IMR-90 (cell line): Measurements from ENCODE around the gene KIF5C. TPM values are rescaled to one million over a fixed set of nuclear protein-coding genes. Genes with fewer than 3 reads are reported as not detected.

Experiments
- ATAC-seq: fragments of 200-7000 bp; cut with Tn5 transposase; 2 replicates; pipeline ENCODE4 v1.9.1; 2020; ENCODE audit warnings: low read depth, mild to moderate bottlenecking, moderate library complexity
- BruUV-seq: library from RNA; stranded (reverse); fragments of 400-500 nt; replicated peaks from 2 replicates; lab custom pipeline; 2021; lab: Mats Ljungman, UMichigan
- CTCF ChIA-PET: fragments of 300-600 bp; formaldehyde crosslinking; extraction: SDS; loops from one replicate; lab custom pipeline; 2021; ENCODE audit warnings: antibody characterized with exemption; lab: Yijun Ruan, JAX
- POLR2A ChIA-PET: fragments of 300-600 bp; sonication (Branson Sonifier 250); formaldehyde crosslinking; loops from one replicate; lab custom pipeline; 2022; ENCODE audit warnings: antibody characterized with exemption; ENCODE audit not compliant: unreplicated experiment; lab: Charles Lee
- DNase-seq: peaks from one replicate; pipeline ENCODE4 v3.0.0; 2013
- H2AFZ ChIP-seq: replicated peaks from 2 replicates; pipeline ENCODE3; 2013; ENCODE audit warnings: low read length, mild to moderate bottlenecking; ENCODE audit not compliant: poor library complexity
- H2AK5ac ChIP-seq: 2 replicates; pipeline ENCODE4 v1.6.1; 2013; ENCODE audit warnings: low read depth, low read length, inconsistent platforms
- H2AK9ac ChIP-seq: replicated peaks from 2 replicates; pipeline ENCODE3; 2013; ENCODE audit warnings: mild to moderate bottlenecking, low read depth, low read length, moderate library complexity; ENCODE audit not compliant: poor library complexity
- H2BK120ac ChIP-seq: 2 replicates; pipeline ENCODE4 v1.6.1; 2013; ENCODE audit warnings: low read depth, low read length, inconsistent platforms
- H2BK15ac ChIP-seq: 3 replicates; pipeline ENCODE4 v1.6.1; 2013; ENCODE audit warnings: low read depth, low read length, inconsistent platforms
- H2BK20ac ChIP-seq: 2 replicates; pipeline ENCODE4 v1.6.1; 2013; ENCODE audit warnings: low read depth, mild to moderate bottlenecking, inconsistent platforms, low read length, moderate library complexity
- H2BK5ac ChIP-seq: 2 replicates; pipeline ENCODE4 v1.6.1; 2013; ENCODE audit warnings: mild to moderate bottlenecking, low read depth, low read length, inconsistent platforms; ENCODE audit not compliant: poor library complexity, severe bottlenecking
- H3K14ac ChIP-seq: replicated peaks from 2 replicates; pipeline ENCODE4 v1.6.1; 2013; ENCODE audit warnings: low read depth, low read length, inconsistent platforms
- H3K18ac ChIP-seq: 2 replicates; pipeline ENCODE4 v1.6.1; 2013; ENCODE audit warnings: low read depth, low read length, control low read depth
- H3K23ac ChIP-seq: 2 replicates; pipeline ENCODE4 v1.6.1; 2013; ENCODE audit warnings: low read depth, low read length, inconsistent platforms
- H3K27ac ChIP-seq: 2 replicates; pipeline ENCODE4 v1.5.1; 2013; ENCODE audit warnings: mild to moderate bottlenecking, control low read depth, low read length; ENCODE audit not compliant: insufficient read depth
- H3K27me3 ChIP-seq: 2 replicates; pipeline ENCODE4 v1.6.1; 2013; ENCODE audit warnings: low read length; ENCODE audit not compliant: control insufficient read depth, insufficient read depth
- H3K36me3 ChIP-seq: 2 replicates; pipeline ENCODE4 v1.6.1; 2013; ENCODE audit warnings: low read length, mixed read lengths; ENCODE audit not compliant: control insufficient read depth, insufficient read depth
- H3K4ac ChIP-seq: 2 replicates; pipeline ENCODE4 v1.6.1; 2013; ENCODE audit warnings: low read depth, low read length, inconsistent platforms
- H3K4me1 ChIP-seq: 2 replicates; pipeline ENCODE4 v1.6.1; 2013; ENCODE audit warnings: low read length, mixed read lengths; ENCODE audit not compliant: control insufficient read depth, insufficient read depth
- H3K4me2 ChIP-seq: 2 replicates; pipeline ENCODE4 v1.6.1; 2013; ENCODE audit warnings: low read depth, mild to moderate bottlenecking, control low read depth, low read length, moderate library complexity
- H3K4me3 ChIP-seq: 2 replicates; pipeline ENCODE4 v1.5.1; 2013; ENCODE audit warnings: low read depth, mild to moderate bottlenecking, control low read depth, low read length, moderate library complexity; ENCODE audit not compliant: insufficient read depth
- H3K56ac ChIP-seq: 2 replicates; pipeline ENCODE4 v1.6.1; 2013; ENCODE audit warnings: low read length, inconsistent platforms; ENCODE audit not compliant: insufficient read depth; ENCODE audit errors: extremely low read depth
- H3K79me1 ChIP-seq, 2 experiments: 2 replicates each; pipeline ENCODE4 v1.6.1; 2013; ENCODE audit warnings: low read length in 2 of 2, inconsistent platforms in 1 of 2, low read depth in 1 of 2
- H3K9ac ChIP-seq: 2 replicates; pipeline ENCODE4 v1.6.1; 2013; ENCODE audit warnings: low read depth, low read length, control low read depth
- H3K9me1 ChIP-seq: 2 replicates; pipeline ENCODE4 v1.6.1; 2013; ENCODE audit warnings: low read length, inconsistent platforms; ENCODE audit not compliant: insufficient read depth
- H3K9me3 ChIP-seq: 2 replicates; pipeline ENCODE4 v1.6.1; 2013; ENCODE audit warnings: low read length; ENCODE audit not compliant: control insufficient read depth, insufficient read depth
- H4K20me1 ChIP-seq: 2 replicates; pipeline ENCODE4 v1.6.1; 2013; ENCODE audit warnings: low read length, inconsistent platforms; ENCODE audit not compliant: insufficient read depth
- H4K5ac ChIP-seq: 2 replicates; pipeline ENCODE4 v1.6.1; 2013; ENCODE audit warnings: mild to moderate bottlenecking, low read depth, low read length, control low read depth
- H4K8ac ChIP-seq, 2 experiments: 2 replicates each; pipeline ENCODE4 v1.6.1; 2013; ENCODE audit warnings: low read depth in 2 of 2, low read length in 2 of 2, control low read depth in 1 of 2, inconsistent platforms in 1 of 2
- H4K91ac ChIP-seq: 2 replicates; pipeline ENCODE4 v1.6.1; 2013; ENCODE audit warnings: low read depth, low read length, inconsistent platforms; ENCODE audit not compliant: insufficient read depth
- FOS ChIP-seq: fragments of 150-350 bp; IDR thresholded peaks from 2 replicates; pipeline ENCODE4 v1.6.1; 2016; ENCODE audit warnings: low read depth, low read length
- MAZ ChIP-seq: IDR thresholded peaks from 2 replicates; pipeline ENCODE4 v1.6.1; 2012; ENCODE audit warnings: low read depth, mild to moderate bottlenecking, low read length, improper control_type of control experiment, moderate library complexity, borderline replicate concordance
- POLR2A ChIP-seq: IDR thresholded peaks from 2 replicates; pipeline ENCODE4 v1.6.1; 2012; ENCODE audit warnings: mild to moderate bottlenecking, low read depth, low read length
- RFX5 ChIP-seq: IDR thresholded peaks from 2 replicates; pipeline ENCODE4 v1.8.0; 2012; ENCODE audit warnings: low read depth, mild to moderate bottlenecking, low read length, moderate library complexity
- WGBS, 2 experiments: methylation state at CpG; one replicate each; pipeline versions ENCODE4 v1.1.5 to v1.1.7; 2013; ENCODE audit warnings: missing lambda C conversion rate in 2 of 2; ENCODE audit not compliant: insufficient read length in 1 of 2; ENCODE audit errors: extremely low coverage in 2 of 2; 5-methylcytosine and 5-hydroxymethylcytosine counted together
- dilution Hi-C: fragments of 300-500 bp; cut with HindIII; formaldehyde crosslinking; loops from one replicate; pipeline ENCODE4 v1.14.3; 2018; ENCODE audit warnings: low sequenced_read_pairs; ENCODE audit not compliant: unreplicated experiment
- in situ Hi-C: fragments of 300-500 bp; cut with MboI; formaldehyde crosslinking; loops from 3 replicates; pipeline ENCODE4 v1.14.3; 2019; ENCODE audit warnings: low sequenced_read_pairs, inconsistent platforms, mixed read lengths
- intact Hi-C: fragments of 100-400 bp; cut with micrococcal nuclease; formaldehyde crosslinking; loops from 2 replicates; pipeline ENCODE4 v1.10.0; 2022
- polyA plus RNA-seq, 3 experiments: library from polyadenylated mRNA; depleted of rRNA; stranded (reverse); fragments of >200 nt; gene quantifications; 2 replicates each; pipeline ENCODE4 v1.2.3, GENCODE V29; 2012; ENCODE audit warnings: low replicate concordance in 1 of 3
- total RNA-seq: library from RNA; depleted of rRNA; stranded (reverse); fragments of >200 nt; gene quantifications from 2 replicates; pipeline ENCODE4 v1.2.3, GENCODE V29; 2012
- TF ChIP-seq, protein P1 (sequence below): conservative IDR thresholded peaks from 2 replicates; pipeline ENCODE4 v1.5.1; 2012; ENCODE audit warnings: mild to moderate bottlenecking, low read depth, low read length, improper control_type of control experiment

KIF5C gene
- total and polyA plus RNA-seq, 2 of the 4 experiments (the other 2 are of a cell fraction): 0.10 to 0.18 TPM

DNA sequence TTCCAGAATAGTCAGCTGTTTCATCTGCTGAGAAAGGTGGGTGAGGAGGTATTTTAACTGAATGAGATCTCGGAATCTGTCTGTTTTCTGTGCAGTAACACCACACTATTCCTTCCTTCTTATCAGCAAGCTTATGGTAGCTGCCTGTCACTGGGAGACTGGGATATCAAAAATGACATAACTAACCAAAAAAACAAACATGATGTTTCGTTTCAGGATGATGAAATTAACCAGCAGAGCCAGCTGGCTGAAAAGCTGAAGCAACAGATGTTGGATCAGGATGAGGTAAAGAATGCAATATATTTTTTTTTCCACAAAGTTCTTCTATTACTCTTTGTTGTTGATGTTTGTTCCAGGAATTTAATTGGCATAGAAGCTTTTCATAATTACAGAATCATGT lies 103.7 kb downstream of the KIF5C start:
- Histone ChIP-seq H3K56ac (no peak overlapping the region), H4K5ac (no peak overlapping the region), H2AK5ac (no peak overlapping the region), H2BK20ac (no peak overlapping the region), H2BK120ac (no peak overlapping the region), H4K91ac (no peak overlapping the region), H3K14ac (no peak overlapping the region), H3K36me3 (no peaks in the 10 kb centered on the region), H2AK9ac (no peak overlapping the region), H2BK5ac (no peak overlapping the region), H4K8ac (no peak overlapping the region), H3K4me2 (no peak overlapping the region), H3K18ac (no peak overlapping the region), H3K27ac (no peak overlapping the region), H3K4me1 (no peaks in the 10 kb centered on the region), H4K20me1 (no peaks in the 10 kb centered on the region), H2AFZ (no peak overlapping the region), H3K23ac (no peak overlapping the region), H3K4me3 (no peak overlapping the region), H3K9me3 (no peaks in the 10 kb centered on the region), H3K27me3 (no peaks in the 10 kb centered on the region; the same call in 1 of the 2 replicates), H2BK15ac (no peak overlapping the region), H3K4ac (no peak overlapping the region), H3K9me1 (no peaks in the 10 kb centered on the region), H3K79me1 (no peaks in the 10 kb centered on the region), H3K9ac (no peak overlapping the region)
- no CpG with 5 or more reads among the region's 2 CpGs for WGBS, 2 experiments
- ChIA-PET POLR2A (no interaction called here), CTCF (interaction anchor here (0.7 to 1.0 kb wide), 2 partner anchors 12 to 346 kb away, joined by 3 read pairs; no protein-coding TSS in a partner anchor)
- intact Hi-C loops (no loop called here), in situ Hi-C loops (loop anchor here (25.0 kb wide), 1 partner anchor 991 kb away; no protein-coding TSS in a partner anchor), dilution Hi-C loops (no loop called here)
- DNase-seq: no peak
- no TSS peak for BruUV-seq
- TF ChIP-seq MAZ (no peak), POLR2A (no peak), RFX5 (no peak), FOS (no peak)
- TF ChIP-seq, protein P1, sequence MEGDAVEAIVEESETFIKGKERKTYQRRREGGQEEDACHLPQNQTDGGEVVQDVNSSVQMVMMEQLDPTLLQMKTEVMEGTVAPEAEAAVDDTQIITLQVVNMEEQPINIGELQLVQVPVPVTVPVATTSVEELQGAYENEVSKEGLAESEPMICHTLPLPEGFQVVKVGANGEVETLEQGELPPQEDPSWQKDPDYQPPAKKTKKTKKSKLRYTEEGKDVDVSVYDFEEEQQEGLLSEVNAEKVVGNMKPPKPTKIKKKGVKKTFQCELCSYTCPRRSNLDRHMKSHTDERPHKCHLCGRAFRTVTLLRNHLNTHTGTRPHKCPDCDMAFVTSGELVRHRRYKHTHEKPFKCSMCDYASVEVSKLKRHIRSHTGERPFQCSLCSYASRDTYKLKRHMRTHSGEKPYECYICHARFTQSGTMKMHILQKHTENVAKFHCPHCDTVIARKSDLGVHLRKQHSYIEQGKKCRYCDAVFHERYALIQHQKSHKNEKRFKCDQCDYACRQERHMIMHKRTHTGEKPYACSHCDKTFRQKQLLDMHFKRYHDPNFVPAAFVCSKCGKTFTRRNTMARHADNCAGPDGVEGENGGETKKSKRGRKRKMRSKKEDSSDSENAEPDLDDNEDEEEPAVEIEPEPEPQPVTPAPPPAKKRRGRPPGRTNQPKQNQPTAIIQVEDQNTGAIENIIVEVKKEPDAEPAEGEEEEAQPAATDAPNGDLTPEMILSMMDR: no peak
- ATAC-seq: no peak
